Trophoblast cell (in vitro differentiated cells and primary cell): ENCODE measurements around the gene UNC80.

ENCODE experiments used
- DNase-seq, 2 donors: peaks; one replicate each; pipeline ENCODE4 v3.0.0-alpha.2; 2016
- H2AFZ ChIP-seq: 2 replicates; pipeline ENCODE4 v1.6.1; 2013; ENCODE audit warnings: low read length, moderate library complexity, mild to moderate bottlenecking; ENCODE audit not compliant: insufficient read depth, poor library complexity
- H2AK5ac ChIP-seq: 2 replicates; pipeline ENCODE4 v1.6.1; 2013; ENCODE audit warnings: mild to moderate bottlenecking, low read length
- H2BK120ac ChIP-seq: 2 replicates; pipeline ENCODE4 v1.6.1; 2013; ENCODE audit warnings: low read length, mild to moderate bottlenecking, moderate library complexity; ENCODE audit not compliant: insufficient read depth, poor library complexity
- H2BK12ac ChIP-seq: 2 replicates; pipeline ENCODE4 v1.6.1; 2013; ENCODE audit warnings: mild to moderate bottlenecking, low read length, moderate library complexity
- H2BK5ac ChIP-seq: 2 replicates; pipeline ENCODE4 v1.6.1; 2013; ENCODE audit warnings: low read length, low read depth, moderate library complexity, mild to moderate bottlenecking; ENCODE audit not compliant: poor library complexity
- H3K14ac ChIP-seq: 2 replicates; pipeline ENCODE4 v1.6.1; 2013; ENCODE audit warnings: mild to moderate bottlenecking, low read length
- H3K18ac ChIP-seq: 2 replicates; pipeline ENCODE4 v1.6.1; 2013; ENCODE audit warnings: mild to moderate bottlenecking, low read length
- H3K23ac ChIP-seq: 2 replicates; pipeline ENCODE4 v1.6.1; 2013; ENCODE audit warnings: low read length
- H3K27ac ChIP-seq: 2 replicates; pipeline ENCODE4 v1.5.1; 2013; ENCODE audit warnings: low read depth, mild to moderate bottlenecking, inconsistent platforms, low read length, moderate library complexity
- H3K27me3 ChIP-seq: 2 replicates; pipeline ENCODE4 v1.6.1; 2013; ENCODE audit warnings: inconsistent platforms, mild to moderate bottlenecking, low read length, moderate library complexity; ENCODE audit not compliant: insufficient read depth
- H3K36me3 ChIP-seq, 2 experiments: 1 replicate in 1 of 2; 2 replicates in 1 of 2; pipeline ENCODE4 v1.6.1; 2013; ENCODE audit warnings: low read length in 2 of 2, mild to moderate bottlenecking in 2 of 2, moderate library complexity in 1 of 2; ENCODE audit not compliant: insufficient read depth in 2 of 2, control insufficient read depth in 1 of 2
- H3K4ac ChIP-seq: 2 replicates; pipeline ENCODE4 v1.6.1; 2013; ENCODE audit warnings: low read depth, mild to moderate bottlenecking, low read length, moderate library complexity
- H3K4me1 ChIP-seq, 2 experiments: 1 replicate in 1 of 2; 2 replicates in 1 of 2; pipeline ENCODE4 v1.6.1; 2013; ENCODE audit warnings: low read length in 2 of 2, mild to moderate bottlenecking in 2 of 2, moderate library complexity in 1 of 2; ENCODE audit not compliant: insufficient read depth in 2 of 2, control insufficient read depth in 1 of 2
- H3K4me2 ChIP-seq: 2 replicates; pipeline ENCODE4 v1.6.1; 2013; ENCODE audit warnings: inconsistent platforms, mild to moderate bottlenecking, low read length, moderate library complexity
- H3K4me3 ChIP-seq: 2 replicates; pipeline ENCODE4 v1.5.1; 2013; ENCODE audit warnings: mild to moderate bottlenecking, low read depth, low read length, inconsistent platforms
- H3K79me1 ChIP-seq: one replicate; pipeline ENCODE4 v1.6.1; 2013; ENCODE audit warnings: low read length
- H3K79me2 ChIP-seq: 2 replicates; pipeline ENCODE4 v1.6.1; 2013; ENCODE audit warnings: low read length, mild to moderate bottlenecking; ENCODE audit not compliant: control insufficient read depth, insufficient read depth, poor library complexity
- H3K9ac ChIP-seq: 2 replicates; pipeline ENCODE4 v1.6.1; 2013; ENCODE audit warnings: mild to moderate bottlenecking, low read length
- H3K9me3 ChIP-seq: 2 replicates; pipeline ENCODE4 v1.6.1; 2013; ENCODE audit warnings: low read depth, mild to moderate bottlenecking, control low read depth, inconsistent platforms, low read length; ENCODE audit not compliant: insufficient read depth
- H4K12ac ChIP-seq: 2 replicates; pipeline ENCODE4 v1.6.1; 2013; ENCODE audit warnings: low read depth, mild to moderate bottlenecking, low read length, moderate library complexity
- H4K8ac ChIP-seq: 2 replicates; pipeline ENCODE4 v1.6.1; 2013; ENCODE audit warnings: low read depth, mild to moderate bottlenecking, low read length, moderate library complexity
- H4K91ac ChIP-seq: one replicate; pipeline ENCODE4 v1.6.1; 2013; ENCODE audit warnings: low read depth, mild to moderate bottlenecking, low read length, moderate library complexity
- WGBS: extraction: QIAGEN DNeasy Blood & Tissue Kit; methylation state at CpG from one replicate; pipeline ENCODE4 v1.1.7; 2013; ENCODE audit warnings: missing lambda C conversion rate; ENCODE audit not compliant: insufficient read length, insufficient coverage; ENCODE audit errors: extremely low coverage; 5-methylcytosine and 5-hydroxymethylcytosine counted together

UNC80 gene

DNA sequence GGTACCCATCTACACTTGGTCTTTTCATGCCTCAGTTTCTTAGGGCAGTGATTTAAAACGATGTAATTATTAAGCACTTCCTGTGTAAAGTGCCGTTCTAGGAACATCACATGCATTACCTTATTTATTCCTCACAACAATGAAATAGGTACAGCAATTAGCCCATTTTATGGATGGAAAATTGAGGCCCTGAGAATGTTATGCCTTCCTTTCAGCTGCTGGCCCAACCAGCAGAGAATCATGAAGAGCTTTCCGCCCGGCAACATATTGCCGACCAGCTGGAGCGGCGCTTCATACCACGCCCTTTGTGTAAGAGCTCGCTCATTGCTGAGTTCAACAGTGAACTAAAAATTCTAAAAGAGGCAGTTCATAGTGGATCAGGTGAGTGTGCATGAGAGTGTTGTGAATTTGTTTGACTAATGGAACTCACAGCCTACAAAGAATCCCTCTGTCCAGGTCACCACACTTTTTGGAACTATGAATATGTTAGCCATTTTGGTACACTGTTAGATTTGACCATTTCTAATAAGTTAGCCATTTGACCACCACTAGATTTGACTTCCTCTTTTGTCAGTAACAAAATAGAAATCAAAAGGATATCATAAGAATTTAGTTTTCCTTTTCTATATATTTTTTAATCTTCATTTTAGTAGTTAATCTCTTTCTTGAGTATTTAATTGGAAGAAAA is 205.2 kb downstream of the UNC80 start:
- Histone ChIP-seq H3K36me3 (no peaks in the 10 kb centered on the region), H3K79me2 (no peaks in the 10 kb centered on the region)

DNA sequence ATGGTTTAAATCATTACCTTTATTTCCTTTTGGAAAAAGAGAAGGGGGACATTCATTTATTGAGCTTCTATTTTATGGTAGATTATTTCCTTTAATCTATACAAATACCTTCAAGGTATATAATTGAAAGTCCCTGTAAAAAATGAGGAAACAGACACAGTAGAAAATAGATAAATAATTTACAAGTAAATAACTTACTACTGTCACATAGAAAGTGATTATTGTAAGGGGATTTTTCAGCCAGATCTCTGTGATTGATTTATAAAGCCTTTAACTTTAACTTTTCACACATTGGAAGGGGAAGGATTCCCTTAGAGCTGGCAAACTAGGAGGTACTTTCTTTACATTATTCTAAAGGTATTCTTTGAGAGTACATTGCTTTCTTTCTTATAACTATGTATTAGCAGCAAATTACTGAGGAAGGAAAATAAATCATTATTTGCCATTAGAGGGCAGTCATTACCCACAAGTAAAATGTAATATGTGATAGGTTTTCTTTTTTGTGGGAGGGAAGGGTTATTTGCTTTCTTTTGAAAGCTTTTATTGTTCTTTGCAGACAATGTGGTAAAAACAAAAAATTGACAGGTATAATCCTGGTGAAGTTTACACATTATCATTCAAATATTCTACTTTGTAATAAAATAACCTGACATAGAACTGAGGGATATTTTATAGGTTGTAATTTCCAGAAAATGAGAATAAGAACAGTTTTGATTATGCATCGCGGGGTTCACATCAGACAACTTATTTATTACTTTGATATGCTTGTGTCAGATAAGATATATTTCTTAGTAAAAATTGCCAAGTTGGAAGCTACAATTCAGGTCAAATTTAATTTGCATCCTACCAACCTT is 206.0 kb downstream of the UNC80 start:
- no CpG with 5 or more reads among the region's 2 CpGs for WGBS
- Histone ChIP-seq H2BK120ac (no peak overlapping the region), H3K4ac (no peak overlapping the region), H3K14ac (no peak overlapping the region), H2BK5ac (no peak overlapping the region), H4K8ac (no peak overlapping the region), H3K36me3 (no peaks in the 10 kb centered on the region), H3K23ac (no peak overlapping the region), H2BK12ac (no peak overlapping the region), H3K9me3 (no peaks in the 10 kb centered on the region), H3K18ac (no peak overlapping the region), H3K27ac (no peak overlapping the region), H2AK5ac (no peak overlapping the region), H2AFZ (no peak overlapping the region), H3K4me1 (peaks cover 0 to 2% of the 10 kb centered on the region in 2 experiments), H4K12ac (no peak overlapping the region), H3K27me3 (no peaks in the 10 kb centered on the region), H4K91ac (no peak overlapping the region), H3K79me2 (no peaks in the 10 kb centered on the region), H3K79me1 (no peaks in the 10 kb centered on the region), H3K9ac (no peak overlapping the region), H3K4me2 (no peak overlapping the region), H3K4me3 (no peak overlapping the region)
- DNase-seq: peak in 1 of 2 donors; percentile 65

More for the DNA sequence above, 205.2 kb downstream of the UNC80 start:
- Histone ChIP-seq H2AK5ac (no peak overlapping the region), H3K27me3 (no peaks in the 10 kb centered on the region), H3K4me3 (no peak overlapping the region), H3K4me2 (no peak overlapping the region), H3K14ac (no peak overlapping the region), H3K9me3 (no peaks in the 10 kb centered on the region), H3K23ac (no peak overlapping the region), H4K8ac (no peak overlapping the region), H3K4me1 (peaks cover 0 to 2% of the 10 kb centered on the region in 2 experiments), H3K4ac (no peak overlapping the region), H3K18ac (no peak overlapping the region), H2BK120ac (no peak overlapping the region), H3K27ac (no peak overlapping the region), H3K9ac (no peak overlapping the region), H2BK5ac (no peak overlapping the region), H4K12ac (no peak overlapping the region), H4K91ac (no peak overlapping the region), H3K79me1 (no peaks in the 10 kb centered on the region), H2BK12ac (no peak overlapping the region), H2AFZ (no peak overlapping the region)
- no peak for DNase-seq
- WGBS: no CpG with 5 or more reads among the region's 9 CpGs

DNA sequence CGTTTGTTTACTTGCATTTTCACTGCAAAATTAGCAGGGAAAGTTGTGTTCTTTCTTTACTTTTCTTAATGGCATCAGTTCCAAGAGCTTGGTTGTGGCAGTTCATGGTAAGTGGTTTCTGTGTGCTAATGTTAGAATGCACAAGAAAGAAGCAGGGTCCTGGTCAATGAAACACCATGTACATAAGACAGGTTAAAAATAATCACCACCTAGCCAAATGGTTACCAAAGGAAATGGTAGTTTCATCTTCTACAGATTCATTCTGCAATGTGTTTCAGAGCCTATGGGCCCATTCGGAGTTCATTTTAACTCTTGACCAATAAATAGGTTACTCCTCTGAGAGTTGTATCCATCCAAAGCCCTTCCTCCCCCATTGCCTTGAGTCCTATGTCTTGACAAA is 212.7 kb downstream of the UNC80 start:
- Histone ChIP-seq H3K27ac (no peak overlapping the region), H3K4me3 (no peak overlapping the region), H3K79me2 (no peaks in the 10 kb centered on the region), H4K12ac (no peak overlapping the region), H2AK5ac (no peak overlapping the region), H4K91ac (no peak overlapping the region), H3K4ac (no peak overlapping the region), H3K18ac (no peak overlapping the region), H2BK12ac (no peak overlapping the region), H2AFZ (no peak overlapping the region), H4K8ac (no peak overlapping the region), H3K4me1 (no peaks in the 10 kb centered on the region), H3K9me3 (no peaks in the 10 kb centered on the region), H2BK120ac (no peak overlapping the region), H3K79me1 (no peaks in the 10 kb centered on the region), H3K27me3 (no peaks in the 10 kb centered on the region), H3K14ac (no peak overlapping the region), H3K4me2 (no peak overlapping the region), H3K36me3 (no peaks in the 10 kb centered on the region), H3K9ac (no peak overlapping the region), H2BK5ac (no peak overlapping the region), H3K23ac (no peak overlapping the region)
- no CpG with 5 or more reads among the region's 2 CpGs for WGBS
- no peak for DNase-seq

DNA sequence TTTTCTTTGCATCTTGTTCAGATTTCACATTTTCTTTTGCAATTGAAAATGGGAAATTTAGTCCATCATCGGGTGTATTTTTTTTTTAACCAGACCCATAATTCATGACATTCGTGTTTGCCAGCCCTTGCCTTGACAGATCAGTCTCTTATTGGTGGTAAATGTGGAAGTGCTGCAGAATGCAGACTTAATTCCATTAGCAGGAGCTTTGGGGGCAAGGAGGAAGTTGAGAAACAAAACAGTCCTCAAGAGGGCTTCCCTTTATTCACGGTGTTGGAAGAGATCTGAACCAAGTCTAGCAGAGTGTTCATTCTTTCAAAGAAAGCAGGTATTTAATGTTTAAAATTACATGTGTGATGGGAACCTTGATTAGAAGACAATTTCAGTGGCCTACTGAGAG is 214.2 kb downstream of the UNC80 start:
- Histone ChIP-seq H3K27ac (no peak overlapping the region), H3K4ac (no peak overlapping the region)
- no CpG with 5 or more reads among the region's 3 CpGs for WGBS

More for the DNA sequence above, 214.2 kb downstream of the UNC80 start:
- Histone ChIP-seq H3K79me1 (no peaks in the 10 kb centered on the region), H3K79me2 (no peaks in the 10 kb centered on the region), H4K91ac (no peak overlapping the region), H4K8ac (no peak overlapping the region), H3K9me3 (no peaks in the 10 kb centered on the region), H3K14ac (no peak overlapping the region), H4K12ac (no peak overlapping the region), H3K27me3 (no peaks in the 10 kb centered on the region), H2BK5ac (no peak overlapping the region), H2AFZ (no peak overlapping the region), H3K18ac (no peak overlapping the region), H2BK12ac (no peak overlapping the region), H3K4me2 (no peak overlapping the region), H3K9ac (no peak overlapping the region), H3K23ac (no peak overlapping the region), H2AK5ac (no peak overlapping the region), H2BK120ac (no peak overlapping the region), H3K36me3 (no peaks in the 10 kb centered on the region), H3K4me1 (no peaks in the 10 kb centered on the region), H3K4me3 (no peak overlapping the region)
- DNase-seq: no peak
